HFFc6 (cell line): ENCODE results near the gene MUC13. TPM values are rescaled to one million over a fixed set of nuclear protein-coding genes. Genes with fewer than 3 reads are reported as not detected.
A peak's percentile ranks its signal among the peaks of the same experiment; 100 is the strongest.

Experiments
- DNase-seq: peaks from one replicate; pipeline ENCODE4 v3.0.0-alpha.2; 2018
- H3K27ac Mint-ChIP-seq: 2 replicates; pipeline ENCODE4 v1.8.0; 2020; ENCODE audit warnings: mild to moderate bottlenecking, mixed read lengths
- H3K27me3 Mint-ChIP-seq: 2 replicates; pipeline ENCODE4 v1.8.0; 2021; ENCODE audit warnings: mild to moderate bottlenecking, moderate library complexity, mixed read lengths; ENCODE audit not compliant: insufficient read depth
- H3K36me3 Mint-ChIP-seq: 2 replicates; pipeline ENCODE4 v1.8.0; 2021; ENCODE audit warnings: low read depth, mixed read lengths
- H3K4me1 Mint-ChIP-seq: 2 replicates; pipeline ENCODE4 v1.8.0; 2020; ENCODE audit warnings: low read depth, mixed read lengths
- H3K4me3 Mint-ChIP-seq: 2 replicates; pipeline ENCODE4 v1.8.0; 2020; ENCODE audit warnings: mild to moderate bottlenecking, moderate library complexity, mixed read lengths
- H3K9me3 Mint-ChIP-seq: 2 replicates; pipeline ENCODE4 v1.8.0; 2020; ENCODE audit warnings: mild to moderate bottlenecking, mixed read lengths
- total RNA-seq, 6 experiments: library from RNA; stranded (reverse); fragmentation: NEBNext Ultra II Directional; extraction: Animal tissue kit (Norgen Biotek cat#: 25700); gene quantifications; 2 replicates in 1 of 6; 3 replicates in 5 of 6; pipeline ENCODE4 v1.2.3, GENCODE V29; 2021
- TF ChIP-seq, protein P1 (sequence below): fragments of 200-600 bp; sonication (generic); IDR thresholded peaks from 2 replicates; pipeline ENCODE4 v1.5.0; 2021; ENCODE audit warnings: antibody characterized with exemption, mild to moderate bottlenecking

Gene MUC13
- total RNA-seq, 6 experiments from 2014 or later, result 0.06 to 0.21 (median 0.09) TPM; not detected in 2

DNA sequence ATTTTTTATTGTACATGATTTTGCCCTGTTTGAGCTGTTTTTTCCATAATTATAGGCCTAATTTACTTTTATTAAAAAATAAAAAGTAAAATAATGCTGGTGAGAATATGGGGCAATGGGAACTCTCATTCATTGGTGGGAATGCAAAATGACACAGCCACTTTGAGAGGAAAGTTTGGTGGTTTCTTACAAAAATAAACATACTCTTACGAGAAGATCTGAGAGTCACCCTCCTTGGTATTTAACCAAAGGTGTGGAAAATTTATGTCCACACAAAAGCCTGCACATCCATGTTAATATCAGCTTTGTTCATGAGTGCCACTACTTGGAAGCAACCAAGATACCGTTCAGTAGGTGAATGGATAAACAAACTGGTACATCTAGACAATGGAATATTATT, 9.8 kb downstream of the MUC13 start:
- TF ChIP-seq, protein P1, sequence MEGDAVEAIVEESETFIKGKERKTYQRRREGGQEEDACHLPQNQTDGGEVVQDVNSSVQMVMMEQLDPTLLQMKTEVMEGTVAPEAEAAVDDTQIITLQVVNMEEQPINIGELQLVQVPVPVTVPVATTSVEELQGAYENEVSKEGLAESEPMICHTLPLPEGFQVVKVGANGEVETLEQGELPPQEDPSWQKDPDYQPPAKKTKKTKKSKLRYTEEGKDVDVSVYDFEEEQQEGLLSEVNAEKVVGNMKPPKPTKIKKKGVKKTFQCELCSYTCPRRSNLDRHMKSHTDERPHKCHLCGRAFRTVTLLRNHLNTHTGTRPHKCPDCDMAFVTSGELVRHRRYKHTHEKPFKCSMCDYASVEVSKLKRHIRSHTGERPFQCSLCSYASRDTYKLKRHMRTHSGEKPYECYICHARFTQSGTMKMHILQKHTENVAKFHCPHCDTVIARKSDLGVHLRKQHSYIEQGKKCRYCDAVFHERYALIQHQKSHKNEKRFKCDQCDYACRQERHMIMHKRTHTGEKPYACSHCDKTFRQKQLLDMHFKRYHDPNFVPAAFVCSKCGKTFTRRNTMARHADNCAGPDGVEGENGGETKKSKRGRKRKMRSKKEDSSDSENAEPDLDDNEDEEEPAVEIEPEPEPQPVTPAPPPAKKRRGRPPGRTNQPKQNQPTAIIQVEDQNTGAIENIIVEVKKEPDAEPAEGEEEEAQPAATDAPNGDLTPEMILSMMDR, result no peak
- Mint-ChIP-seq H3K9me3 (no peaks in the 10 kb centered on the region), H3K36me3 (no peaks in the 10 kb centered on the region), H3K4me3 (no peak overlapping the region), H3K4me1 (peaks cover 25% of the 10 kb centered on the region), H3K27ac (no peak overlapping the region), H3K27me3 (peaks cover 2% of the 10 kb centered on the region; the same call in 1 of the 2 replicates)
- no peak for DNase-seq

DNA sequence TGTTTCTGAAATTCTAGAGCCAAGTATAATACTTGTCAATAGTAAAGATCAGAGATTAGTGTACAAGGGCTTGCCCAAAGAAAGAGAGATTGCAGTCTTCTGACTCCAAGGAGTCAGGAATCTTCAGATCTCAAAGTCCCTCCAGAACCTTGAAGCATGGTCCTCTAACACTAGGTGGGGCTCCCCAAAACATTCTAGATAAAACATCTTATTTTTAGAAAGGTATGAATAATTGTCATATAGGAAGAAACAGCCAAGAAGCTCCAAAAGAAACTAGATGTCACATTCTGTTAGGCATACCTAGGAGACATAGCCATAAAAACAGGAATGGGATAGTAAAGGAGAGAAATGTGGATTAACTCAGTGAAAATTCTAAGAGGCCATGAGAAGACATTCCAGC, 10.7 kb downstream of the MUC13 start:
- DNase-seq, result peak; percentile 42
- Mint-ChIP-seq H3K36me3 (no peaks in the 10 kb centered on the region), H3K4me3 (no peak overlapping the region)

DNA sequence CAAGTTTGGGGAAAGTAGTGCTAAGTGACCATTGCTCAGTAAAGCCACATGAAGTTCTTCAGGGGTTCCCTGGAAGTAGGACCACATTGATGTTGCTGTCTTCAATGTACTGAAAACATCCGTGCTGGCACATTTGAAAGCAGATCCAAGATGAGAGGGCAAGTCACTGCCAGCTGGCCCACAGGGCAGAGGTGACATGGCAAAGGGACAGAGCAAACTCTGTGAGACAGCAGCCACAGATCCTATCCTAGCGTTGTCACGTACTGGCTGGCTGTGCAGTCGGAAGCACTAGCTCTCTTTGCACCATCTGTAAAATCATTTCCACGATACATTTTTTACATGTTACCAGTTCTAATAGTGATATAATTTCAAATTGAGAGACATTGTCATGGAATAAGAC, 13.8 kb downstream of the MUC13 start:
- no peak overlapping the region for H3K27ac Mint-ChIP-seq
- TF ChIP-seq, protein P1, result no peak

More for the DNA sequence above, 10.7 kb downstream of the MUC13 start:
- TF ChIP-seq, protein P1, result peak; percentile 76
- Mint-ChIP-seq H3K4me1 (peaks cover 30% of the 10 kb centered on the region), H3K27ac (no peak overlapping the region; the same call in 1 of the 2 replicates), H3K9me3 (no peaks in the 10 kb centered on the region), H3K27me3 (peaks cover 2% of the 10 kb centered on the region; the same call in 1 of the 2 replicates)

DNA sequence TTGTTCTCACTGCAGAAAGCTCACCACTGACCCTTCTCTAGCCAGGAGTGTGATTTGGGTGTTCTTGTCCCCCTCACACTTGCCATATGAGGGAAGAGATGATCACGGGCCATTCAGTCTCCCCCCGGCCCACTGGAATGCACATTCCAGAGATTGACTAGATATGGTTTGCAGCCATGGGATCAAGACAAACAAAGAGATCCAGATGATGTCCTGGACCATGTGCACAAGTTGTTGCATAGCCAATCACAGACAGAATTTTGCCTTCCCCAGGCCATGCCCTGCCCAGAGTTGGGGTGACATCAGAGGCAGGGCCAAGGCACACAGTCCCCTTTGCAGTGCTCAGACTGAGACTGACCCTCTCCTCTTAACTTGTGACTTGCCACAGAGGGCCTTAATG, 14.8 kb downstream of the MUC13 start:
- H3K9me3 Mint-ChIP-seq, result no peaks in the 10 kb centered on the region
- DNase-seq, result peak; percentile 62
- H3K27me3 Mint-ChIP-seq, result peaks cover 23% of the 10 kb centered on the region
- peak overlapping the region; percentile 70 for H3K27ac Mint-ChIP-seq
- H3K4me1 Mint-ChIP-seq, result peaks cover 29% of the 10 kb centered on the region
- TF ChIP-seq, protein P1, result no peak
- H3K4me3 Mint-ChIP-seq, result no peak overlapping the region
- no peaks in the 10 kb centered on the region for H3K36me3 Mint-ChIP-seq

More for the DNA sequence above, 13.8 kb downstream of the MUC13 start:
- Mint-ChIP-seq H3K27me3 (peaks cover 22% of the 10 kb centered on the region), H3K4me3 (no peak overlapping the region), H3K36me3 (no peaks in the 10 kb centered on the region), H3K9me3 (no peaks in the 10 kb centered on the region), H3K4me1 (peaks cover 29% of the 10 kb centered on the region)
- no peak for DNase-seq

DNA sequence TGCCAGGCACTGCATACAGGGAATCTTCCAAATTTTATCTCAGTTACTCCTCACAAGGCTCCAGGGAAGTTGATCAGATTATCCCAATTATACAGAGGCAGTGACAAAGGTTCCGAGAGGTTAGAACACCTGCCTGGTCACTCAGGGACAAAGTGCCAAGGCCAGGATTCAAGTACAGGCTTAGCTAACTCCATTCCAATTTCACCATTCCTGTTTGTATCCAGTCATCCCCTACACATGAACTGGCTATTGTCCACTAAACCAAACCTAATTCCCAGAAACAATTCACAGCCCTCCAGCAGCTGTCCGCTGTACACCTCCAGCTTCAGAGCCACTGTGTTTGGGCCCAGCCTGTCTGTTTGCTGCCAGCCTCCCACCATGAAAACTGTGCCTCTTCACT, 16.0 kb downstream of the MUC13 start:
- H3K27me3 Mint-ChIP-seq, result peaks cover 23% of the 10 kb centered on the region

More for the DNA sequence above, 16.0 kb downstream of the MUC13 start:
- Mint-ChIP-seq H3K9me3 (no peaks in the 10 kb centered on the region), H3K4me3 (no peak overlapping the region), H3K27ac (no peak overlapping the region), H3K4me1 (peaks cover 17% of the 10 kb centered on the region), H3K36me3 (no peaks in the 10 kb centered on the region)
- no peak for DNase-seq
- TF ChIP-seq, protein P1, result no peak
